Right lobe of liver (tissue), 5 donors: ENCODE data around the gene METRNL. TPM values are rescaled to one million over a fixed set of nuclear protein-coding genes. Genes with fewer than 3 reads are reported as not detected.

ENCODE experiments used
- total RNA-seq, 6 experiments: library from RNA; depleted of rRNA in 2 of 6; stranded (reverse); fragments of >200 nt in 2 of 6; fragmentation: NEBNext Ultra II Directional in 3 of 6; extraction: Animal tissue kit (Norgen Biotek cat#: 25700) in 3 of 6; gene quantifications; one replicate each; pipeline versions ENCODE4 v1.1.0 to v1.2.4, GENCODE V29; 2016 to 2023
- donor health status: DM: no; HTN: no; CAD: no.
- donor health status: DM: no; HTN: no; CAD: no.
- donor health status: DM: no; HTN: yes; CAD: no.
- donor health status: DM: no; HTN: yes; CAD: no.

Gene METRNL
- total RNA-seq, 6 experiments from 2014 or later: 2.3 to 18.6 (median 5.9) TPM

Other genes with a start within 250 kb of the METRNL start
- gene ZNF750, start 239.6 kb upstream of the METRNL start, total RNA-seq: not detected